Liver (tissue), 3 donors: ENCODE measurements around the gene PARP8.

Source experiments
- CTCF ChIP-seq: fragments of 150-350 bp; IDR thresholded peaks from 2 replicates; pipeline ENCODE4 v1.5.1; 2017; ENCODE audit warnings: improper control_type of control experiment, low read depth, low read length; ENCODE audit not compliant: missing input control
- GABPA ChIP-seq, 2 donors: IDR thresholded peaks in 1 of 2; conservative IDR thresholded peaks in 1 of 2; 2 replicates each; pipeline ENCODE4 v1.6.1; 2016; ENCODE audit warnings: antibody characterized with exemption in 2 of 2, mild to moderate bottlenecking in 1 of 2, moderate library complexity in 1 of 2
- donor health status: healthy.
- donor health status: healthy.

GRCh38 chr5:50814556-50814955 lies 148.1 kb downstream of the PARP8 start:
- no peak for TF ChIP-seq GABPA (IDR thresholded peaks at IDR 0.05 in 1 of 2, conservative IDR thresholded peaks at IDR 0.05 in 1 of 2)
- TF ChIP-seq CTCF = no peak
